Right lobe of liver (tissue), 6 donors: ENCODE measurements around the gene RBP5. TPM values are rescaled to one million over a fixed set of nuclear protein-coding genes. Genes with fewer than 3 reads are reported as not detected.
A peak's percentile ranks its signal among the peaks of the same experiment; 100 is the strongest.

Source experiments
- ATAC-seq, 4 donors: fragments of 200-7000 bp; cut with Tn5 transposase; one replicate each; pipeline ENCODE4 v1.9.1; 2020; ENCODE audit warnings: mild to moderate bottlenecking in 4 of 4, moderate library complexity in 4 of 4
- DNase-seq, 3 donors: peaks; one replicate each; pipeline ENCODE4 v3.0.0-alpha.2; 2020
- H3K27ac ChIP-seq, 3 donors: fragments of 200-600 bp; one replicate each; pipeline ENCODE4 v1.8.0; 2022
- H3K27me3 ChIP-seq, 2 donors: fragments of 200-600 bp; one replicate each; pipeline ENCODE4 v1.8.0; 2022
- H3K36me3 ChIP-seq, 4 donors: fragments of 200-600 bp; sonication (generic) in 1 of 4; one replicate each; pipeline versions ENCODE4 v1.5.1 to v1.8.0; 2017 to 2022; ENCODE audit warnings: control low read depth in 1 of 4
- H3K4me1 ChIP-seq, 4 donors: fragments of 200-600 bp; sonication (generic) in 1 of 4; one replicate each; pipeline versions ENCODE4 v1.5.1 to v1.8.0; 2017 to 2022; ENCODE audit warnings: control low read depth in 1 of 4
- H3K4me3 ChIP-seq, 3 donors: fragments of 200-600 bp; one replicate each; pipeline ENCODE4 v1.8.0; 2022
- H3K9me3 ChIP-seq, 4 donors: fragments of 200-600 bp; sonication (generic) in 1 of 4; one replicate each; pipeline versions ENCODE4 v1.5.1 to v1.8.0; 2017 to 2022; ENCODE audit warnings: control low read depth in 1 of 4
- CTCF ChIP-seq, 4 donors: fragments of 200-600 bp in 3 of 4; fragments of 450-650 bp in 1 of 4; IDR thresholded peaks; one replicate each; pipeline versions ENCODE4 v1.5.1 to v1.8.0; 2016 to 2022; ENCODE audit warnings: antibody characterized with exemption in 4 of 4, mild to moderate bottlenecking in 2 of 4
- POLR2A ChIP-seq: fragments of 450-650 bp; IDR thresholded peaks from one replicate; pipeline ENCODE4 v1.6.1; 2017; ENCODE audit warnings: antibody characterized with exemption, mild to moderate bottlenecking
- WGBS: methylation state at CpG from one replicate; pipeline ENCODE4 v1.1.6; 2018; ENCODE audit warnings: low coverage, low lambda C conversion rate; ENCODE audit not compliant: insufficient coverage; ENCODE audit errors: missing lambda C conversion rate; 5-methylcytosine and 5-hydroxymethylcytosine counted together
- intact Hi-C, 2 donors: fragments of 100-400 bp; cut with DNase I; formaldehyde crosslinking; loops; one replicate each; pipeline versions ENCODE4 v1.11.2 to v1.14.1; 2022
- total RNA-seq, 6 experiments: library from RNA; depleted of rRNA in 2 of 6; stranded (reverse); fragments of >200 nt in 2 of 6; fragmentation: NEBNext Ultra II Directional in 3 of 6; extraction: Animal tissue kit (Norgen Biotek cat#: 25700) in 3 of 6; gene quantifications; one replicate each; pipeline versions ENCODE4 v1.1.0 to v1.2.4, GENCODE V29; 2016 to 2023
- donor health status: DM: no; HTN: yes; CAD: no.
- donor health status: DM: no; HTN: no; CAD: no.
- donor health status: DM: no; HTN: no; CAD: no.
- donor health status: DM: no; HTN: yes; CAD: no.
- donor health status: DM: no; HTN: yes; CAD: no.

The RBP5 gene
- total RNA-seq, 6 experiments from 2014 or later, result 44.1 to 239 (median 98.2) TPM

- intact Hi-C loops, result no loop called here
- peak overlapping the region; percentile 52 to 97 (median 83) for H3K27ac ChIP-seq
- H3K36me3 ChIP-seq, result no peaks in the 10 kb centered on the region
- H3K27me3 ChIP-seq, result no peaks in the 10 kb centered on the region
- no peak for TF ChIP-seq CTCF (IDR thresholded peaks at IDR 0.05)
- peak; percentile 54 for TF ChIP-seq POLR2A
- WGBS, result 31% methylated on average over 13 of the region's 17 CpGs
- H3K4me1 ChIP-seq, result peaks cover 0 to 53% (median 13%) of the 10 kb centered on the region in 4 donors
- H3K9me3 ChIP-seq, result no peaks in the 10 kb centered on the region
- H3K4me3 ChIP-seq, result peak overlapping the region; percentile 44 to 89 (median 87)
- DNase-seq, result peak; percentile 44 to 82 (median 75)
- ATAC-seq, result peak; percentile 3 to 33 (median 22)
Measured at GRCh38 chr12:7127916-7128626, 618 bp downstream of the RBP5 start.

- Histone ChIP-seq H3K4me3 (peak overlapping the region in 2 of 3 donors; percentile 5 to 18), H3K4me1 (peaks cover 0 to 67% (median 16%) of the 10 kb centered on the region in 4 donors), H3K9me3 (no peaks in the 10 kb centered on the region), H3K36me3 (no peaks in the 10 kb centered on the region), H3K27me3 (no peaks in the 10 kb centered on the region), H3K27ac (peak overlapping the region in 1 of 3 donors; percentile 77)
- intact Hi-C loops, result no loop called here
- DNase-seq, result no peak
- ATAC-seq, result no peak
- WGBS, result 48% methylated on average over 4 of the region's 4 CpGs
- no peak for TF ChIP-seq CTCF (IDR thresholded peaks at IDR 0.05)
Measured at GRCh38 chr12:7125632-7126227, 3.0 kb downstream of the RBP5 start.

GRCh38 chr12:7123806-7124522 lies 4.7 kb downstream of the RBP5 start:
- peak; percentile 54 to 74 (median 66) for ATAC-seq
- peak; percentile 65 to 94 (median 89) for DNase-seq

More at GRCh38 chr12:7123806-7124522, 4.7 kb downstream of the RBP5 start:
- Histone ChIP-seq H3K36me3 (no peaks in the 10 kb centered on the region), H3K9me3 (no peaks in the 10 kb centered on the region), H3K4me1 (peaks cover 0 to 83% (median 16%) of the 10 kb centered on the region in 4 donors), H3K4me3 (peak overlapping the region in 2 of 3 donors; percentile 40 to 44), H3K27me3 (no peaks in the 10 kb centered on the region), H3K27ac (peak overlapping the region in 2 of 3 donors; percentile 65 to 77)
- WGBS, result 24% methylated on average over 7 of the region's 11 CpGs
- intact Hi-C loops, result no loop called here
- no peak for TF ChIP-seq POLR2A
- TF ChIP-seq CTCF (IDR thresholded peaks at IDR 0.05), result no peak
